Measurements from ENCODE around the gene CARS2.
"Not testable (repeated sequence)": the region's sequence is repeated elsewhere in the genome, so short reads cannot be mapped to it uniquely, and the experiment has no call there.

The CARS2 gene

DNA sequence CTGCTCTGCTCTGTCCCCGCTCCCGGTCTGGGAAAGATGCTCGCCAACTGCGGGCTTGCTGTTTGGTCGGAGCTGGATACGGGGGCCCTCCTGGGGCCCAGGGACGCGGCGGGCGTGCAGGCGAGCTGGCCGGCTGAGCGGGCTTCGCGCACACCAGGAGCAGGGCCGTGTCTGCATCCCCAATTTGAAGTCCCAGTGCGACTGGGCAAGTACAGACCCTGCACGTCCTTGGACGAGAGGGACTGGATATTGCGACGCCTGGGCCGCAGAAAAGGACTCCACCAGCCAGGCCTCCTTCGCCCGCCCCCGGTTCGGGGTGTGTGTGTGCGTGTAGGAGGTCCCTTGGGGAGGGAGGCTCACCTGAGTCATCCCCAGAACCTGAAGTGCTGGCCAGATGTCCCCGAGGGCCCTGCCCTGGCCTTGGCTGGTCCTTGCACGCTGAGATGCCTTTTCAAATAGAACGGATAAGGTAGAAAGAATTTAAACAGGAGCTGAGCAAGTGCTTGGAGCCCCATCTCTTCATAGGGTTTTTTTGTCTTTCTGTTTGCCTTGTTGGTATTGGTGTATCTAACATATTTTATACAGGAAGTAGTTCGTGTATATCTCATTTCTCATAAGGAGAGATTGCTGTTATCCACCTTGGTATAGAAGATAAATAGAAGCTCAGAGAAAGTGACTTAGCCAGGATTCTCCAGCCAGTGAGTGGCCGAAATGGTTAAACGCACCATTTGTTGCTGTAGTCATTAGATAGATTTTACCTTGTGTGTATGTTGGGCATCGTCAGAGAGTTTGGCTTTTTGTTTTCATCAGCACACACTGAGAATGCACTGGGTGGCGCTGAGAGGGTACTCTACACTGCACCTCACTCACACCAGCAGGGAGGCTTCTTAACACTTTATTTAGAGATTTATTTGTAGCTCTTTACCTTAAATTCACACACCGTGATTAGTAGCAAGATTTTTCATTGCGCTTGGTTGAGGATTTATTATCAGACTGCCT, 89.5 kb downstream of the CARS2 start:
- peaks cover 6% of the 10 kb centered on the region for H3K9me3 Mint-ChIP-seq
- peak overlapping the region; percentile 90 to 99 (median 93) for H3K4me3 Mint-ChIP-seq
- no peak for TF ChIP-seq CTCF (IDR thresholded peaks at IDR 0.05; ENCODE audit: unreplicated experiment in 3 of 3)
- peaks cover 4% of the 10 kb centered on the region for H3K36me3 Mint-ChIP-seq (ENCODE audit: low read depth)
- peak overlapping the region; percentile 67 to 95 (median 91) for H3K27ac Mint-ChIP-seq
- H3K4me1 Mint-ChIP-seq, result peaks cover 30% of the 10 kb centered on the region
- peaks cover 7% of the 10 kb centered on the region for H3K27me3 Mint-ChIP-seq (ENCODE audit: low read depth)

- peaks cover 4% of the 10 kb centered on the region for H3K36me3 Mint-ChIP-seq (ENCODE audit: low read depth)
- peak within 1 kb of the TSS; percentile 93 to 99 (median 98) for H3K4me3 Mint-ChIP-seq
- peaks cover 6% of the 10 kb centered on the region for H3K9me3 Mint-ChIP-seq
- peaks cover 7% of the 10 kb centered on the region for H3K27me3 Mint-ChIP-seq (ENCODE audit: low read depth)
- TF ChIP-seq CTCF (IDR thresholded peaks at IDR 0.05; ENCODE audit: unreplicated experiment in 3 of 3), result no peak
- peak within 1 kb of the TSS; percentile 95 to 96 (median 96) for H3K27ac Mint-ChIP-seq
- H3K4me1 Mint-ChIP-seq, result peaks cover 30% of the 10 kb centered on the region
These were observed 90.4 kb downstream of the CARS2 start, which contains the start of gene NAXD for GRCh38 chr13:110615322-110616102. Gene NAXD (plus strand): TSS chr13:110615545. CDS start chr13:110615602, 57 bp downstream.

- Mint-ChIP-seq H3K9me3 (peaks cover 6% of the 10 kb centered on the region), H3K4me3 (peak overlapping the region; percentile 93 to 99 (median 98)), H3K36me3 (ENCODE audit: low read depth) (peaks cover 4% of the 10 kb centered on the region), H3K27ac (peak overlapping the region; percentile 95 to 96 (median 96)), H3K4me1 (peaks cover 30% of the 10 kb centered on the region), H3K27me3 (ENCODE audit: low read depth) (peaks cover 7% of the 10 kb centered on the region)
- no peak for TF ChIP-seq CTCF (IDR thresholded peaks at IDR 0.05; ENCODE audit: unreplicated experiment in 3 of 3)
These were observed 91.0 kb downstream of the CARS2 start for GRCh38 chr13:110615005-110615321.

DNA sequence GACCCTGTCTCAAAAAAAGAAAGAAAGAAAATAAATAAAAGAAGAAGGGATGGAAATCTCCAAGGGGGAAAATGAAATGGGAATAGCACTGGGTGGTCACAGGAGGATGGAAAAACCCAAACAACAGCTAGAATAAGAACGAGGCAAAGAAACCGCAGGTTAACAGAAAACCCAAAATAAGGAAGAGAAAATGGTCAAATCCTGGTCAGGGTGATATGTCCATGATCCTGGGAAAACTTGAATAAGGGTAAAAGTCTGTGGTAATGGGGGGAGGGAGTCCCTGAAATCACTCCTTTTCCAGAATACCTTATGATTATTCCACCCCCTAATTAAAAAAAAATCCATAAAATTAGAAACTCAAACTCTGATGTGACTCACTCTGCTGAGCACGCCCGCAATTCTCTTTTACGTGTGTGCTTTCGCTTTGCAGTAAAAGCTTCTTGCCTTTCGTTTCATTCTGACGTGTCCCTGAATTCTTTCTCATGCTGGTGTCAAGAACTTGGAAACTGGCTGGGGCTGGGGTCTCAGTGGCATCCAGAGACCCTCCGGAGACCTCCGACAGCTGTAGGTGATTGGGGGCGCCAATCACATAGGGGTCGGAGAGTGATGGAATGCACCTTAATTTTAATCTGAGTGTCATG, 94.8 kb downstream of the CARS2 start:
- Mint-ChIP-seq H3K9me3 (peaks cover 11% of the 10 kb centered on the region), H3K4me3 (peak overlapping the region in 1 of 3 experiments; percentile 15), H3K36me3 (ENCODE audit: low read depth) (peaks cover 9% of the 10 kb centered on the region), H3K27me3 (ENCODE audit: low read depth) (peaks cover 7% of the 10 kb centered on the region), H3K27ac (peak overlapping the region in 1 of 3 experiments; percentile 64), H3K4me1 (peaks cover 6% of the 10 kb centered on the region)
- TF ChIP-seq CTCF (IDR thresholded peaks at IDR 0.05; ENCODE audit: unreplicated experiment in 3 of 3), result no peak

- peaks cover 9% of the 10 kb centered on the region for H3K9me3 Mint-ChIP-seq
- no peaks in the 10 kb centered on the region for H3K4me1 Mint-ChIP-seq
- H3K4me3 Mint-ChIP-seq, result no peak overlapping the region
- no peak for TF ChIP-seq CTCF (IDR thresholded peaks at IDR 0.05; ENCODE audit: unreplicated experiment in 3 of 3)
- peaks cover 4% of the 10 kb centered on the region for H3K27me3 Mint-ChIP-seq (ENCODE audit: low read depth)
- H3K36me3 Mint-ChIP-seq (ENCODE audit: low read depth), result peaks cover 5% of the 10 kb centered on the region
- H3K27ac Mint-ChIP-seq, result no peak overlapping the region
These were observed 98.2 kb downstream of the CARS2 start for GRCh38 chr13:110607675-110608224.

GRCh38 chr13:110606281-110606680, 99.6 kb downstream of the CARS2 start:
- H3K27ac Mint-ChIP-seq; H3K9me3 Mint-ChIP-seq; H3K36me3 Mint-ChIP-seq (ENCODE audit: low read depth); H3K4me1 Mint-ChIP-seq; H3K4me3 Mint-ChIP-seq; H3K27me3 Mint-ChIP-seq (ENCODE audit: low read depth): not testable (repeated sequence)

Measured in nephron (organoid).